Ovary (tissue), 3 donors: ENCODE data around the gene CRELD2.

ENCODE experiments used
- CTCF ChIP-seq, 3 donors: fragments of 450-650 bp in 2 of 3; fragments of 200-600 bp in 1 of 3; IDR thresholded peaks; one replicate each; pipeline versions ENCODE4 v1.5.1 to v1.8.0; 2016 to 2022; ENCODE audit warnings: antibody characterized with exemption in 3 of 3, mild to moderate bottlenecking in 1 of 3
- EP300 ChIP-seq: sonication (generic); formaldehyde crosslinking; IDR thresholded peaks from one replicate; pipeline ENCODE4 v1.6.1; 2017; ENCODE audit warnings: antibody characterized with exemption
- POLR2A ChIP-seq: fragments of 450-650 bp; IDR thresholded peaks from one replicate; pipeline ENCODE4 v1.6.1; 2017; ENCODE audit warnings: antibody characterized with exemption, mild to moderate bottlenecking, moderate library complexity
- donor health status: DM: no; HTN: no; CAD: no.

- no peak for TF ChIP-seq CTCF (IDR thresholded peaks at IDR 0.05)
- no peak for TF ChIP-seq EP300
- TF ChIP-seq POLR2A: no peak
Measured at GRCh38 chr22:49934891-49935557, 16.6 kb downstream of the CRELD2 start.
